Calu3 (cell line): ENCODE results near the gene GAS6. TPM values are rescaled to one million over a fixed set of nuclear protein-coding genes. Genes with fewer than 3 reads are reported as not detected.

Experiments
- BruUV-seq: library from RNA; stranded (reverse); fragments of 400-500 nt; replicated peaks from 2 replicates; lab custom pipeline; 2021; lab: Mats Ljungman, UMichigan
- CTCF ChIA-PET: fragments of 300-600 bp; sonication (Branson Sonifier 250); formaldehyde crosslinking; loops from one replicate; lab custom pipeline; 2022; ENCODE audit warnings: antibody characterized with exemption; lab: Charles Lee
- DNase-seq: peaks from one replicate; pipeline ENCODE4 v3.0.0; 2022
- H3K27ac Mint-ChIP-seq: one replicate; pipeline ENCODE4 v1.8.0; 2022; ENCODE audit warnings: mixed read lengths; ENCODE audit not compliant: unreplicated experiment
- H3K27me3 Mint-ChIP-seq: one replicate; pipeline ENCODE4 v1.8.0; 2022; ENCODE audit warnings: mixed read lengths; ENCODE audit not compliant: unreplicated experiment
- H3K36me3 Mint-ChIP-seq: one replicate; pipeline ENCODE4 v1.8.0; 2022; ENCODE audit warnings: mild to moderate bottlenecking, moderate library complexity, mixed read lengths; ENCODE audit not compliant: insufficient read depth, unreplicated experiment
- H3K4me1 Mint-ChIP-seq: one replicate; pipeline ENCODE4 v1.8.0; 2022; ENCODE audit warnings: mild to moderate bottlenecking, low read depth, mixed read lengths; ENCODE audit not compliant: unreplicated experiment
- H3K4me3 Mint-ChIP-seq: one replicate; pipeline ENCODE4 v1.8.0; 2022; ENCODE audit warnings: mild to moderate bottlenecking, low read depth, moderate library complexity, mixed read lengths; ENCODE audit not compliant: unreplicated experiment
- H3K9me3 Mint-ChIP-seq: one replicate; pipeline ENCODE4 v1.8.0; 2022; ENCODE audit warnings: low read depth, mixed read lengths; ENCODE audit not compliant: unreplicated experiment
- intact Hi-C: fragments of 100-400 bp; cut with micrococcal nuclease; formaldehyde crosslinking; loops from one replicate; pipeline ENCODE4 v1.10.0; 2022; ENCODE audit not compliant: unreplicated experiment
- total RNA-seq: library from RNA; stranded (reverse); gene quantifications from 2 replicates; pipeline ENCODE4 v1.2.3, GENCODE V29; 2022
- TF ChIP-seq, protein P1 (sequence below): fragments of 200-600 bp; IDR thresholded peaks from one replicate; pipeline ENCODE4 v1.8.0; 2022; ENCODE audit warnings: antibody characterized with exemption; ENCODE audit not compliant: unreplicated experiment

The GAS6 gene
- total RNA-seq, 1 experiment from 2014 or later = 0.42 TPM

DNA sequence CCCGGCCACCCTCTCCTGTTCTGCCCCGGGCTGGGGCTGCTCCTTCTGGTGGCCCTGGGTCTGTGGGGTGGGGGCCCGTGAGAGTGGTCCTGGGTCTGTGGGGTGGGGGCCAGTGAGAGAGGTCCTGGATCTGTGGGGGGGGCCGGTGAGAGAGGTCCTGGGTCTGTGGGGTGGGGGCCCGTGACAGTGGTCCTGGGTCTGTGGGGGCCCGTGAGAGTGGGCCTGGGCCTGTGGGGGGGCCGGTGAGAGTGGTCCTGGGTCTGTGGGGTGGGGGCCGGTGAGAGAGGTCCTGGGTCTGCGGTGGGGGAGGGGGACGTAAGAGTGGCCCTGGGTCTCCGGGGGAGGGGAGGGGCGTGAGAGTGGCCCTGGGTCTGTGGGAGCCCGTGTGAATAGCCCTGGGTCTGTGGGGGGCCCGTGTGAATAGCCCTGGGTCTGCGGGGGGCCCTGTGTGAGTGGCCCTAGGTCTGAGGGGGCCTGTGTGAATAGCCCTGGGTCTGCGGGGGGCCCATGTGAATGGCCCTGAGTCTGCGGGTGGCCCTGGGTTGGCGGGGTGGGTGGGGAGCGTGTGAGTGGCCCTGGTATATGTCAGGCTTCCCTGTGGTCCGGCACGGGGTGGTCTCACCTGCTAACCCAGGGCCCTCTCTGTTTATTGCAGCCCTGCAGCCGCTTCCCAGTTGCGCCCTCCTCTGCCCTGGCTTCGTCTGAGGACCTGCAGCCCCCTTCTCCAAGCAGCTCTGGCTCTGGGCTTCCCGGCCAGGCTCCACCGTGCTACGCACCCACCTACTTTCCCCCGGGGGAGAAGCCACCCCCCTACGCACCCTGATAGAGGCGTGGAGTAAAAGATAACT, 52.6 kb downstream of the GAS6 start:
- intact Hi-C loops = no loop called here
- no peak for DNase-seq
- H3K27ac Mint-ChIP-seq = no peak overlapping the region
- no peaks in the 10 kb centered on the region for H3K27me3 Mint-ChIP-seq
- TF ChIP-seq, protein P1, sequence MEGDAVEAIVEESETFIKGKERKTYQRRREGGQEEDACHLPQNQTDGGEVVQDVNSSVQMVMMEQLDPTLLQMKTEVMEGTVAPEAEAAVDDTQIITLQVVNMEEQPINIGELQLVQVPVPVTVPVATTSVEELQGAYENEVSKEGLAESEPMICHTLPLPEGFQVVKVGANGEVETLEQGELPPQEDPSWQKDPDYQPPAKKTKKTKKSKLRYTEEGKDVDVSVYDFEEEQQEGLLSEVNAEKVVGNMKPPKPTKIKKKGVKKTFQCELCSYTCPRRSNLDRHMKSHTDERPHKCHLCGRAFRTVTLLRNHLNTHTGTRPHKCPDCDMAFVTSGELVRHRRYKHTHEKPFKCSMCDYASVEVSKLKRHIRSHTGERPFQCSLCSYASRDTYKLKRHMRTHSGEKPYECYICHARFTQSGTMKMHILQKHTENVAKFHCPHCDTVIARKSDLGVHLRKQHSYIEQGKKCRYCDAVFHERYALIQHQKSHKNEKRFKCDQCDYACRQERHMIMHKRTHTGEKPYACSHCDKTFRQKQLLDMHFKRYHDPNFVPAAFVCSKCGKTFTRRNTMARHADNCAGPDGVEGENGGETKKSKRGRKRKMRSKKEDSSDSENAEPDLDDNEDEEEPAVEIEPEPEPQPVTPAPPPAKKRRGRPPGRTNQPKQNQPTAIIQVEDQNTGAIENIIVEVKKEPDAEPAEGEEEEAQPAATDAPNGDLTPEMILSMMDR = no peak
- peaks cover 5% of the 10 kb centered on the region for H3K36me3 Mint-ChIP-seq
- BruUV-seq = no TSS peak
- CTCF ChIA-PET = no interaction called here
- H3K4me1 Mint-ChIP-seq = no peaks in the 10 kb centered on the region
- H3K4me3 Mint-ChIP-seq = no peak overlapping the region
- peaks cover 2% of the 10 kb centered on the region for H3K9me3 Mint-ChIP-seq

DNA sequence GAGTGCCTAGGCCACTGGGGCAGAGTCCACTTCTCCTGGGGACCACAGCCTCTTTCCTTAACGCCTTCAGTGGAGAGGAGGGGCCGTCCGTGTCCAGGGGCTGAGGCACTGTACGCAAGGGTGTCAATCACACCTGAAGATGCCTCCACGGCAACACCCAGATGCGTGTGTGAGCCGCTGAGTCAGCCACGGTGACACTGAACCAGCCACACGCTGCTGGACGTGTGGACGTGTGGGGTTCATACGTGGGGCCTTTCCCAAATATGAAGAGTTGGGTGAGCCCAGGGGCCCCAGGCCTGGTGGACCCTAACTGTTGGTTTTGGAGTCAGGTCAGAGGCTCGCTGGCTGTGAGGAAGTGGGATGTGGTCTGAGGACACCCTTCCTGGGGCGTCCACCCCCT, 53.2 kb downstream of the GAS6 start:
- TF ChIP-seq, protein P1 = no peak
- intact Hi-C loops = no loop called here
- CTCF ChIA-PET = no interaction called here
- Mint-ChIP-seq H3K27ac (no peak overlapping the region), H3K4me1 (no peaks in the 10 kb centered on the region), H3K9me3 (peaks cover 2% of the 10 kb centered on the region), H3K27me3 (no peaks in the 10 kb centered on the region), H3K36me3 (peaks cover 2% of the 10 kb centered on the region), H3K4me3 (no peak overlapping the region)
- BruUV-seq = no TSS peak
- DNase-seq = no peak

DNA sequence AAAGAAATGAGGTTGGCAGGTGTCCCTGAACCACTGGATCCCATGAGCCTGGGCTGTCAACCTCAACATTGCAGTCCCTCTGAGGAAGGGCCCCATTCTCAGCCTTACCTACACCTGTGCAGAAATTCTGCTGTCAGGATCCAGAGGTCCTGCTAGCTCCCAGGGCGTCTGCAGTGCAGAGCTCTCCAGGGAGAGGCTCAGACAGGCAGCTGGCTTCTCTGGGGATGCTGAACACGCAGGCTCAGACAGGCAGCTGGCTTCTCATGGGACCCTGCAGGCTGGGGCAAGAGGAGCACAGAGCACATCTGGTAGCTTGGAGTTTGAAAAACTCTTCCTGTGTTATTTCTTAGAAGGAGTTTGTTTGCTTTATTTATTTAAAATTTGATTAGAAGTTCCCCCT, 53.9 kb downstream of the GAS6 start:
- CTCF ChIA-PET = no interaction called here
- DNase-seq = no peak
- intact Hi-C loops = no loop called here
- Mint-ChIP-seq H3K9me3 (peaks cover 2% of the 10 kb centered on the region), H3K36me3 (no peaks in the 10 kb centered on the region), H3K4me1 (no peaks in the 10 kb centered on the region), H3K4me3 (no peak overlapping the region), H3K27ac (no peak overlapping the region), H3K27me3 (no peaks in the 10 kb centered on the region)
- no TSS peak for BruUV-seq
- TF ChIP-seq, protein P1 = no peak

DNA sequence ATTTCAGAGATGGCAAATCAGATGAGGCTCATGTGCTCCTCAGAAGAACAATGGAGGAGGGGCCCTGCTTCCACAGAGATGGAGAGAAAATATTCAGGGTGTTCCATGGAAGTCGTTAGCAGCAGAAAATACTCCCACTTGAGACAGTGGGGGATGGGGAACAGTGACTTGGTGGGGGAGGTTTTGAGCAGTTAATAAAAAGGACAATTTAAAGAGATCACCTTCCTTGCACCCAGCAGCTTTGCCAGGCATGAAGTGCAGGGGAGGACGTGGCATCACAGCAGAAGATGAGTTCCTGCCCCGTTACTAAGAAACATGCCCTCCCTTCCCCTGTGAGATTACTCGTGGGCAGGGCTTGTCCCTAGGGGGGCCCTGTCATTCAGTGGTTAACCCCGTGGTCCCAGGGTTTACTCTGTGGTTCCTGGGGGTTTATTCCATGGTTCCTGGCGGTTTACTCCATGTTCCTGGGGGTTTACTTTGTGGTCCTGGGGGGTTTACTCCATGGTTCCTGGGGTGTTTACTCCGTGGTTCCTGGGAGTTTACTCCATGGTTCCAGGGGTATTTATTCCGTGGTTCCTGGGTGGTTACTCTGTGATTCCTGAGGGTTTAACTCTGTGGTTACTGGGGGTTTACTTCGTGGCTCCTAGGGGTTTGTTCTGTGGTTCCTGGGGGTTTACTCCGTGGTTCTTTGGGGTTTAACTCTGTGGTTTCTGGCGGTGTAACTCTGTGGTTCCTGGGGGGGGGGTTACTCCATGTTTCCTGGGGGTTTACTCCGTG, 55.6 kb downstream of the GAS6 start:
- H3K27ac Mint-ChIP-seq = no peak overlapping the region
- H3K4me1 Mint-ChIP-seq = no peaks in the 10 kb centered on the region
- H3K27me3 Mint-ChIP-seq = no peaks in the 10 kb centered on the region
- TF ChIP-seq, protein P1 = no peak
- CTCF ChIA-PET = no interaction called here
- no peak for DNase-seq
- H3K4me3 Mint-ChIP-seq = no peak overlapping the region
- intact Hi-C loops = no loop called here
- H3K36me3 Mint-ChIP-seq = no peaks in the 10 kb centered on the region
- peaks cover 2% of the 10 kb centered on the region for H3K9me3 Mint-ChIP-seq
- no TSS peak for BruUV-seq
